CD14-positive monocyte (primary cell): ENCODE measurements around the gene COMMD1. TPM values are rescaled to one million over a fixed set of nuclear protein-coding genes. Genes with fewer than 3 reads are reported as not detected.

Source experiments
- DNase-seq, 3 donors: peaks; one replicate each; pipeline ENCODE4 v3.0.0-alpha.2; 2011 to 2022
- H2AFZ ChIP-seq: 2 replicates; pipeline ENCODE4 v1.6.0; 2012; ENCODE audit warnings: mild to moderate bottlenecking, low read depth, low read length, inconsistent platforms; ENCODE audit not compliant: insufficient read depth, poor library complexity, severe bottlenecking
- H3K27ac ChIP-seq, 2 donors: 1 replicate in 1 of 2; 2 replicates in 1 of 2; pipeline ENCODE4 v1.5.1; 2012 to 2013; ENCODE audit warnings: low read length in 2 of 2, control low read depth in 1 of 2, inconsistent platforms in 1 of 2, low read depth in 1 of 2, mild to moderate bottlenecking in 1 of 2
- H3K27me3 ChIP-seq, 2 donors: one replicate each; pipeline versions ENCODE4 v1.6.0 to v1.6.1; 2011 to 2013; ENCODE audit warnings: low read length in 2 of 2; ENCODE audit not compliant: control insufficient read depth in 2 of 2, insufficient read depth in 2 of 2
- H3K36me3 ChIP-seq, 2 donors: replicated peaks in 1 of 2; 1 replicate in 1 of 2; 2 replicates in 1 of 2; pipeline versions ENCODE4 v1.5.1 to v1.6.1; 2012 to 2013; ENCODE audit warnings: low read length in 2 of 2, control low read depth in 1 of 2, inconsistent platforms in 1 of 2, mild to moderate bottlenecking in 1 of 2; ENCODE audit not compliant: insufficient read depth in 2 of 2, control insufficient read depth in 1 of 2
- H3K4me1 ChIP-seq, 2 donors: 1 replicate in 1 of 2; 2 replicates in 1 of 2; pipeline versions ENCODE4 v1.5.1 to v1.6.1; 2012 to 2013; ENCODE audit warnings: low read length in 2 of 2, control low read depth in 1 of 2, inconsistent platforms in 1 of 2, mild to moderate bottlenecking in 1 of 2, moderate library complexity in 1 of 2; ENCODE audit not compliant: insufficient read depth in 2 of 2, control insufficient read depth in 1 of 2
- H3K4me2 ChIP-seq: replicated peaks from 2 replicates; pipeline ENCODE3; 2012; ENCODE audit warnings: low read length, moderate library complexity, mild to moderate bottlenecking; ENCODE audit not compliant: poor library complexity, severe bottlenecking; ENCODE audit errors: extremely low read depth
- H3K4me3 ChIP-seq, 3 experiments: fragments of 200-600 bp in 1 of 3; sonication (generic) in 1 of 3; replicated peaks in 1 of 3; 1 replicate in 2 of 3; 2 replicates in 1 of 3; pipeline ENCODE4 v1.5.1; 2011 to 2013; ENCODE audit warnings: low read length in 3 of 3, mild to moderate bottlenecking in 3 of 3, control low read depth in 2 of 3, low read depth in 2 of 3, inconsistent platforms in 1 of 3, moderate library complexity in 1 of 3
- H3K79me2 ChIP-seq: 2 replicates; pipeline ENCODE4 v1.6.0; 2012; ENCODE audit warnings: mild to moderate bottlenecking, control low read depth, inconsistent platforms, low read length, moderate library complexity; ENCODE audit not compliant: insufficient read depth
- H3K9ac ChIP-seq: 2 replicates; pipeline ENCODE4 v1.6.0; 2017; ENCODE audit warnings: low read length, mild to moderate bottlenecking; ENCODE audit not compliant: insufficient read depth, poor library complexity, severe bottlenecking
- H3K9me3 ChIP-seq, 2 donors: replicated peaks in 1 of 2; 1 replicate in 1 of 2; 2 replicates in 1 of 2; pipeline versions ENCODE4 v1.5.1 to v1.6.1; 2012 to 2013; ENCODE audit warnings: low read length in 2 of 2, control low read depth in 1 of 2; ENCODE audit not compliant: control insufficient read depth in 1 of 2, insufficient read depth in 1 of 2
- H4K20me1 ChIP-seq: 2 replicates; pipeline ENCODE4 v1.6.0; 2012; ENCODE audit warnings: mild to moderate bottlenecking, low read length, control low read depth, moderate library complexity; ENCODE audit not compliant: insufficient read depth
- H3K27ac Mint-ChIP-seq, 7 donors: one replicate each; pipeline ENCODE4 v1.8.0; 2020; ENCODE audit warnings: mild to moderate bottlenecking in 7 of 7, mixed read lengths in 7 of 7, moderate library complexity in 6 of 7, inconsistent platforms in 2 of 7
- H3K27me3 Mint-ChIP-seq, 3 donors: one replicate each; pipeline ENCODE4 v1.8.0; 2021 to 2022; ENCODE audit warnings: low read depth in 3 of 3, mild to moderate bottlenecking in 3 of 3, mixed read lengths in 3 of 3, moderate library complexity in 3 of 3, inconsistent platforms in 1 of 3
- H3K36me3 Mint-ChIP-seq, 2 donors: one replicate each; pipeline ENCODE4 v1.8.0; 2020; ENCODE audit warnings: mixed read lengths in 2 of 2, inconsistent platforms in 1 of 2, mild to moderate bottlenecking in 1 of 2
- H3K4me1 Mint-ChIP-seq: one replicate; pipeline ENCODE4 v1.8.0; 2020; ENCODE audit warnings: mild to moderate bottlenecking, mixed read lengths
- H3K4me3 Mint-ChIP-seq, 2 donors: one replicate each; pipeline ENCODE4 v1.8.0; 2020; ENCODE audit warnings: mild to moderate bottlenecking in 2 of 2, mixed read lengths in 2 of 2, moderate library complexity in 1 of 2
- H3K9me3 Mint-ChIP-seq, 7 donors: one replicate each; pipeline ENCODE4 v1.8.0; 2020 to 2022; ENCODE audit warnings: mixed read lengths in 7 of 7, mild to moderate bottlenecking in 6 of 7, moderate library complexity in 6 of 7, inconsistent platforms in 2 of 7
- CTCF ChIP-seq: fragments of 200-600 bp; IDR thresholded peaks from one replicate; pipeline ENCODE4 v1.8.0; 2022; ENCODE audit warnings: antibody characterized with exemption, mild to moderate bottlenecking
- WGBS: methylation state at CpG from one replicate; pipeline ENCODE4 v1.1.5; 2013; ENCODE audit warnings: missing lambda C conversion rate; ENCODE audit not compliant: insufficient coverage; 5-methylcytosine and 5-hydroxymethylcytosine counted together
- intact Hi-C, 2 donors: fragments of 100-400 bp; cut with micrococcal nuclease; formaldehyde crosslinking; loops; one replicate each; pipeline versions ENCODE4 v1.15.0 to v1.15.1; 2023
- polyA plus RNA-seq, 3 donors: library from polyadenylated mRNA; depleted of rRNA in 1 of 3; unstranded in 2 of 3; stranded (reverse) in 1 of 3; fragments of 300-500 nt in 2 of 3; fragments of >200 nt in 1 of 3; fragmentation: Illumina TruSeq in 2 of 3; gene quantifications; 1 replicate in 2 of 3; 2 replicates in 1 of 3; pipeline ENCODE4 v1.2.3, GENCODE V29; 2012 to 2021

Gene COMMD1
- polyA plus RNA-seq, 3 donors = 25.2 to 82.1 (median 70.7) TPM

DNA sequence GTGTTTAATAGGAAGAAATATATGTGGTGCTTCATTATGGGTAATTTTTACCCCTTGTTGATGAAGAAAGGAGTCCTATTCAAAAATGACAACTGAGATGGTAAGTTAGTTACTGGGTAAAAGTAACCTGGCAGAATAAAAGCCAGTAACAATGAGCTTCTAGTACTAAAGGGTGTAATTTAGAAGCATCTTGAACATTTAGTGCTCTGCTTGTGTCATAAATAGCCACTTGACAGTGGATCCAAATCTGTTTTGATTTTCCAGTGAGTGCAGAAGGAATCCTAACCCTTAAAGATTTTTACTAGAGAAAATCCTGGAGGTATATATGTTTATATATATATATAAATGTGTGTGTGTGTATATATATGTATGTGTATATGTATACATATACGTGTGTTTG, 15.1 kb downstream of the COMMD1 start:
- H3K27me3 ChIP-seq = no peaks in the 10 kb centered on the region
- intact Hi-C loops = no loop called here
- peaks cover 6 to 19% of the 10 kb centered on the region in 2 donors for H3K36me3 ChIP-seq
- H3K79me2 ChIP-seq = no peaks in the 10 kb centered on the region
- no peak overlapping the region for H3K4me3 Mint-ChIP-seq
- no peak for TF ChIP-seq CTCF
- peaks cover 0 to 1% (median 0%) of the 10 kb centered on the region in 3 donors for H3K27me3 Mint-ChIP-seq
- no peak overlapping the region for H3K9ac ChIP-seq
- H3K4me3 ChIP-seq = no peak overlapping the region
- peaks cover 14 to 21% of the 10 kb centered on the region in 2 donors for H3K36me3 Mint-ChIP-seq
- no peak overlapping the region for H3K4me2 ChIP-seq
- H3K9me3 ChIP-seq = no peaks in the 10 kb centered on the region
- H2AFZ ChIP-seq = no peak overlapping the region
- H3K4me1 ChIP-seq = no peaks in the 10 kb centered on the region
- WGBS = no CpG with 5 or more reads among the region's 1 CpG
- no peak overlapping the region for H3K27ac Mint-ChIP-seq
- no peaks in the 10 kb centered on the region for H3K4me1 Mint-ChIP-seq
- H4K20me1 ChIP-seq = no peaks in the 10 kb centered on the region
- DNase-seq = no peak
- no peaks in the 10 kb centered on the region for H3K9me3 Mint-ChIP-seq
- H3K27ac ChIP-seq = no peak overlapping the region

DNA sequence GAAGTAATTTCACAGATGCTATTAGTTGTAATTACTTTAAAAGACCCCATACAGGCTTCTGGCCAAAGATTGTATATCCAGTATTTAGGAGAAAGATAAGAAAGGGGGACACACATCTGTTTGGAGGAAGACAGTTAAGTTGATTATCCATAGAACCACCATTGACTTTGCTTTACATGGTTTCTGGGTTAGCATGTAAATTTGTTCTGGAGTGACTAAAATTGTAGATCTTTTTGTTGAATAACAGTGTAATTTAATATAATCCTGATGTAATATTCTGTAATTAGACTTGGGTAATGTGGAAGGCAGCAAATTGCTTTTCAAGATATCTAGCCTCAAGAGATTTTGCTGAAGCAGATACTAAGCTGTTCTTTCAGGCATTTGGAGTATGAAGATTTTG, 17.2 kb downstream of the COMMD1 start:
- H3K9me3 ChIP-seq = no peaks in the 10 kb centered on the region
- Mint-ChIP-seq H3K27me3 (peaks cover 0 to 1% (median 0%) of the 10 kb centered on the region in 3 donors), H3K36me3 (peaks cover 14 to 25% of the 10 kb centered on the region in 2 donors), H3K4me1 (peaks cover 4% of the 10 kb centered on the region), H3K27ac (no peak overlapping the region), H3K4me3 (no peak overlapping the region), H3K9me3 (peaks cover 0 to 4% (median 0%) of the 10 kb centered on the region in 7 donors)
- no peaks in the 10 kb centered on the region for H3K27me3 ChIP-seq
- H3K27ac ChIP-seq = no peak overlapping the region
- H3K79me2 ChIP-seq = no peaks in the 10 kb centered on the region
- peaks cover 6 to 19% of the 10 kb centered on the region in 2 donors for H3K36me3 ChIP-seq
- no peak overlapping the region for H3K4me2 ChIP-seq
- no peaks in the 10 kb centered on the region for H4K20me1 ChIP-seq
- no peak overlapping the region for H2AFZ ChIP-seq
- DNase-seq = no peak
- H3K4me3 ChIP-seq = no peak overlapping the region
- no peaks in the 10 kb centered on the region for H3K4me1 ChIP-seq
- TF ChIP-seq CTCF = no peak
- no peak overlapping the region for H3K9ac ChIP-seq
- intact Hi-C loops = no loop called here
